ENCODE data around the gene TMEM147. TPM values are rescaled to one million over a fixed set of nuclear protein-coding genes. Genes with fewer than 3 reads are reported as not detected.

Gene TMEM147, protein sequence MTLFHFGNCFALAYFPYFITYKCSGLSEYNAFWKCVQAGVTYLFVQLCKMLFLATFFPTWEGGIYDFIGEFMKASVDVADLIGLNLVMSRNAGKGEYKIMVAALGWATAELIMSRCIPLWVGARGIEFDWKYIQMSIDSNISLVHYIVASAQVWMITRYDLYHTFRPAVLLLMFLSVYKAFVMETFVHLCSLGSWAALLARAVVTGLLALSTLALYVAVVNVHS
- total RNA-seq, result 10 to 100 TPM; 20.3 to 22.0 TPM
- polyA plus RNA-seq (2013, experiment 1 of 2), result 53.6 TPM
- polyA plus RNA-seq (2013, experiment 2 of 2), result 50.8 TPM
- 10.8 to 110 (median 26.5) reads per million in 172 experiments for total RNA-seq

DNA sequence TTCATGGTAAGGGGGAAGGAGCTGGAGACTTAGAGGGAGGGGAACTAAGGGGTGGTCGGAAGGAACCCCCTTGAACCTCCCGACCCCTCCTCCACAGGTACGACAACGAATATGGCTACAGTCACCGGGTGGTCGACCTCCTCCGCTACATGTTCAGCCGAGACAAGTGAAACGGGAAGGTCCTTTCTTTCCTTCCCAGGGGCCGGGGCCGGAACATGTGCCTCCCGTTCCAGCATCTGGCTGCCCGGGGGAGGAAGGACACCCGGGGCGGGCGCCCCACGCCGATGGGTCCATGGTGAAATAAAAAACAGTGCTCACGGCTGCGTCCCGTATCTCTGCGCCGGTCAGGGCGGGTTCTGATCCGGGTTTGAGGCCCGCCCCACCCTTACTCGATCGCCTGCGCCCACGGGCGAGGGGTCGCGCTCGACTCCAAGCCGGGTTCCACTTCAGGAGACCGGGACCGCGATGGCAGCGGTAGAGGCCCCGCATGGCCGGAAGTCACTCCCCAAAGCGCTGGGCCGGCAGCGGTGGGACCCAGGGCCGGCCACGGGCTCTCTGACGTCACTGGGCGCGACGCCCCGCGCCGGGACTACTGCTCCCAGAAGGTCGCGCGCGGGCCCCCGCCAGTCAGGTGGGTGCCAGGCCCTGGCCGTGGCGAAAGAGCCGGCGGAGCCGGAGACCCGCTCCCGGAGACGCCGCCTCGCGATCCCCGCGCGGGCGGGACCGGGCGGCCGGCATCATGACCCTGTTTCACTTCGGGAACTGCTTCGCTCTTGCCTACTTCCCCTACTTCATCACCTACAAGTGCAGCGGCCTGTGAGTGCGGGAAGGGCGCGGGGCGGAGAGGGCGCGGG, at the start of gene TMEM147:
TMEM147 (plus strand) TSS at position 626 of the 854 bp plus-strand sequence; CDS start at position 740, 114 bp downstream.
- H3K27ac ChIP-seq (ENCODE audit: low read depth in 1 of 2, low read length in 2 of 2), result peak within 1 kb of the TSS; percentile 64 to 90
- H3K4me1 ChIP-seq (ENCODE audit: insufficient read depth, low read length), result peaks cover 40% of the 10 kb centered on the region
- H3K27me3 ChIP-seq (ENCODE audit: control insufficient read depth in 1 of 2, insufficient read depth in 2 of 2, low read length in 2 of 2), result no peaks in the 10 kb centered on the region
- H3K9me3 Mint-ChIP-seq, result no peaks in the 10 kb centered on the region
- H3K4me3 Mint-ChIP-seq, result peak within 1 kb of the TSS; percentile 94
- ChIA-PET POLR2A (interaction anchor here (0.6 kb wide), 1 partner anchor 197 kb away, joined by 3 read pairs; the partner anchor contains the start of gene IGFLR1), CTCF (interaction anchor here (0.6 kb wide), 1 partner anchor 40 kb away, joined by 3 read pairs; no protein-coding TSS in a partner anchor)
- TF ChIP-seq, protein P1, sequence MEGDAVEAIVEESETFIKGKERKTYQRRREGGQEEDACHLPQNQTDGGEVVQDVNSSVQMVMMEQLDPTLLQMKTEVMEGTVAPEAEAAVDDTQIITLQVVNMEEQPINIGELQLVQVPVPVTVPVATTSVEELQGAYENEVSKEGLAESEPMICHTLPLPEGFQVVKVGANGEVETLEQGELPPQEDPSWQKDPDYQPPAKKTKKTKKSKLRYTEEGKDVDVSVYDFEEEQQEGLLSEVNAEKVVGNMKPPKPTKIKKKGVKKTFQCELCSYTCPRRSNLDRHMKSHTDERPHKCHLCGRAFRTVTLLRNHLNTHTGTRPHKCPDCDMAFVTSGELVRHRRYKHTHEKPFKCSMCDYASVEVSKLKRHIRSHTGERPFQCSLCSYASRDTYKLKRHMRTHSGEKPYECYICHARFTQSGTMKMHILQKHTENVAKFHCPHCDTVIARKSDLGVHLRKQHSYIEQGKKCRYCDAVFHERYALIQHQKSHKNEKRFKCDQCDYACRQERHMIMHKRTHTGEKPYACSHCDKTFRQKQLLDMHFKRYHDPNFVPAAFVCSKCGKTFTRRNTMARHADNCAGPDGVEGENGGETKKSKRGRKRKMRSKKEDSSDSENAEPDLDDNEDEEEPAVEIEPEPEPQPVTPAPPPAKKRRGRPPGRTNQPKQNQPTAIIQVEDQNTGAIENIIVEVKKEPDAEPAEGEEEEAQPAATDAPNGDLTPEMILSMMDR (IDR thresholded peaks at IDR 0.05), result no peak
- ATAC-seq (ENCODE audit: poor library complexity) (peak; percentile 85), DNase-seq (peak; percentile 45 to 86 (median 73))
- H3K27ac Mint-ChIP-seq, result peak within 1 kb of the TSS; percentile 93
- peaks cover 8% of the 10 kb centered on the region for H3K36me3 ChIP-seq (ENCODE audit: insufficient read depth, low read length)
- no peaks in the 10 kb centered on the region for H3K27me3 Mint-ChIP-seq
- peaks cover 36% of the 10 kb centered on the region for H3K4me1 Mint-ChIP-seq (ENCODE audit: low read depth)
- H3K36me3 Mint-ChIP-seq (ENCODE audit: low read depth), result peaks cover 14% of the 10 kb centered on the region
- no peaks in the 10 kb centered on the region for H3K9me3 ChIP-seq (ENCODE audit: control insufficient read depth in 1 of 2, insufficient read depth in 1 of 2, low read length in 2 of 2)
- intact Hi-C loops (cut with DNase I, micrococcal nuclease), result loop anchor here (1.0 to 5.0 kb wide), 4 partner anchors 47 to 102 kb away; partner anchors contain the start of genes COX6B1 (in 1 of the 2) and RBM42 (in 1 of the 2)
- peak within 1 kb of the TSS; percentile 93 for H3K4me3 ChIP-seq (ENCODE audit: low read length)

DNA sequence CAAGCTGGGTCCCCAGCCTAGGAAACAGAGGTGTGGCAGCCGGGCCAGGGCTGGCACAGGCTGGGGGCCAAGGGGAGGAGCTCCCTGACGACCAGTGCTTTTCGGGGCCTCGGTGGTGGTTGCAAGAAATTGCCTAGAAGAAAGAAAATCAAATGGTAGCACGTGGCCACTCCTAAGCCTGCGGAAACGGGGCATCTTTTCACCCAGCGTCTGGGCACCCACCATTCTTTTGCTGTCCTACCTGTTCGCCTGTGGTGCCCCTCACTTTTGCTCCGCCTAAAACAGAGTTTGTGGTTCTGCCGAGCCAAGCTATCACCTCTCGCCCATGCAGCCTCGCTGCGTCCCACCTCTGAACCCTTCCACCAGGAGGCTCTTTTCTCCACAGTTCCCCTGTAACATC, 48.0 kb upstream of the TMEM147 start:
- H3K36me3 ChIP-seq (ENCODE audit: insufficient read depth, low read length), result no peaks in the 10 kb centered on the region
- Mint-ChIP-seq H3K4me1 (ENCODE audit: low read depth) (peaks cover 8% of the 10 kb centered on the region), H3K36me3 (ENCODE audit: low read depth) (no peaks in the 10 kb centered on the region), H3K9me3 (no peaks in the 10 kb centered on the region), H3K27ac (no peak overlapping the region), H3K4me3 (no peak overlapping the region), H3K27me3 (peaks cover 10% of the 10 kb centered on the region)
- ATAC-seq (ENCODE audit: poor library complexity), result no peak
- ChIA-PET CTCF (interaction anchor here (1.9 kb wide), 1 partner anchor 13 kb away, joined by 6 read pairs; no protein-coding TSS in a partner anchor), POLR2A (no interaction called here)
- no peak overlapping the region for H3K27ac ChIP-seq (ENCODE audit: low read depth in 1 of 2, low read length in 2 of 2)
- H3K27me3 ChIP-seq (ENCODE audit: control insufficient read depth in 1 of 2, insufficient read depth in 2 of 2, low read length in 2 of 2), result no peaks in the 10 kb centered on the region
- intact Hi-C loops (cut with DNase I, micrococcal nuclease), result loop anchor here in 1 of 2 experiments (5.0 kb wide), 1 partner anchor 225 kb away; no protein-coding TSS in a partner anchor
- no peak overlapping the region for H3K4me3 ChIP-seq (ENCODE audit: low read length)
- no peaks in the 10 kb centered on the region for H3K9me3 ChIP-seq (ENCODE audit: control insufficient read depth in 1 of 2, insufficient read depth in 1 of 2, low read length in 2 of 2)
- no peak for DNase-seq
- TF ChIP-seq, protein P1 (IDR thresholded peaks at IDR 0.05), result no peak
- peaks cover 14% of the 10 kb centered on the region for H3K4me1 ChIP-seq (ENCODE audit: insufficient read depth, low read length)

DNA sequence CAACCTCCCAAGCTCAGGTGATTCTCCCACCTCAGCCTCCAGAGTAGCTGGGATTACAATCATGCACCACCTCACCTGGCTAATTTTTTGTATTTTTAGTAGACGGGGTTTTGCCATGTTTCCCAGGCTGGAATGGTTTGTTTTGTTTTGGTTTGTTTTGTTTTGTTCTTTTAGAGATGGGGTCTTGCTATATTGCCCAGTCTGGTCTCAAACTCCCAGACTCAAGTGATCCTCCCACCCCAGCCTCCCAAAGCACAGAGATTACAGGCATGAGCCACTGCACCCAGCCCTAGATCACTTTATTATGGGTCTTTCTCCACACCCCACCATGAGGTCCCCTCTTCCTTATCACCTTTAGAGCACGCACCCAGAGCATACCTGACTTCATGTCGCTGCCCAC, 47.2 kb upstream of the TMEM147 start:
- peaks cover 0 to 2% of the 10 kb centered on the region in 2 experiments for H3K27me3 ChIP-seq (ENCODE audit: control insufficient read depth in 1 of 2, insufficient read depth in 2 of 2, low read length in 2 of 2)
- H3K27ac ChIP-seq (ENCODE audit: low read depth in 1 of 2, low read length in 2 of 2), result no peak overlapping the region
- no peak overlapping the region for H3K27ac Mint-ChIP-seq
- no peaks in the 10 kb centered on the region for H3K9me3 Mint-ChIP-seq
- TF ChIP-seq, protein P1 (IDR thresholded peaks at IDR 0.05), result no peak
- H3K4me1 ChIP-seq (ENCODE audit: insufficient read depth, low read length), result peaks cover 14% of the 10 kb centered on the region
- no peak overlapping the region for H3K4me3 ChIP-seq (ENCODE audit: low read length)
- no peak for DNase-seq
- H3K4me1 Mint-ChIP-seq (ENCODE audit: low read depth), result peaks cover 8% of the 10 kb centered on the region
- no peak overlapping the region for H3K4me3 Mint-ChIP-seq
- no peak for ATAC-seq (ENCODE audit: poor library complexity)
- H3K27me3 Mint-ChIP-seq, result peaks cover 8% of the 10 kb centered on the region
- intact Hi-C loops (cut with DNase I, micrococcal nuclease), result loop anchor here in 1 of 2 experiments (5.0 kb wide), 1 partner anchor 226 kb away; no protein-coding TSS in a partner anchor
- ChIA-PET POLR2A (no interaction called here), CTCF (interaction anchor here (1.9 kb wide), 1 partner anchor 12 kb away, joined by 6 read pairs; no protein-coding TSS in a partner anchor)
- no peaks in the 10 kb centered on the region for H3K36me3 Mint-ChIP-seq (ENCODE audit: low read depth)
- no peaks in the 10 kb centered on the region for H3K9me3 ChIP-seq (ENCODE audit: control insufficient read depth in 1 of 2, insufficient read depth in 1 of 2, low read length in 2 of 2)
- no peaks in the 10 kb centered on the region for H3K36me3 ChIP-seq (ENCODE audit: insufficient read depth, low read length)
